22Rv1 (cell line): ENCODE results near the gene NAA10.

Experiments
- ZFX ChIP-seq: fragments of 450-650 bp; IDR thresholded peaks from 2 replicates; pipeline ENCODE4 v1.6.1; 2017; ENCODE audit warnings: antibody characterized with exemption, borderline replicate concordance
- TF ChIP-seq, protein P1 (sequence below): fragments of 450-650 bp; IDR thresholded peaks from 2 replicates; pipeline ENCODE4 v1.5.1; 2017; ENCODE audit warnings: mild to moderate bottlenecking

DNA sequence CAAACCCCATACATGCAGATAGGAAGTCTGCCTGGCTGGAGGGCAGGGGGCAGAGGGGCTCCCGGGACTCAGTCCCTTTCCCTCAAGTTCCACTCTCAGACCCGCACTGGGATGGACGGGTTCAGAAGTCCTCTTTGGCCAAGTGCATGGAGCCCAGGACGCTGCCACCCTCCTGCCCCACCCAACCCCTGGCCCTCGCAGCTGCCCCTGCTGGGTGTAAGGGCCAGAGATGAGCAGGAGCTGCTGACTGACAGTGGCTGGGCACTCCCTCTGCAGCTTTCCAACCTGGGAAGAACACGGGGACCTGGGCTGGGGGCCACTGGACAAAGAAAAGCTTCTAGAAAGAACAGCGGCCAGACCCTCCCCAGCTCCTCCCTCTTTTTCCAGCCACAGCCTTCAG lies 52.3 kb downstream of the NAA10 start:
- TF ChIP-seq, protein P1, sequence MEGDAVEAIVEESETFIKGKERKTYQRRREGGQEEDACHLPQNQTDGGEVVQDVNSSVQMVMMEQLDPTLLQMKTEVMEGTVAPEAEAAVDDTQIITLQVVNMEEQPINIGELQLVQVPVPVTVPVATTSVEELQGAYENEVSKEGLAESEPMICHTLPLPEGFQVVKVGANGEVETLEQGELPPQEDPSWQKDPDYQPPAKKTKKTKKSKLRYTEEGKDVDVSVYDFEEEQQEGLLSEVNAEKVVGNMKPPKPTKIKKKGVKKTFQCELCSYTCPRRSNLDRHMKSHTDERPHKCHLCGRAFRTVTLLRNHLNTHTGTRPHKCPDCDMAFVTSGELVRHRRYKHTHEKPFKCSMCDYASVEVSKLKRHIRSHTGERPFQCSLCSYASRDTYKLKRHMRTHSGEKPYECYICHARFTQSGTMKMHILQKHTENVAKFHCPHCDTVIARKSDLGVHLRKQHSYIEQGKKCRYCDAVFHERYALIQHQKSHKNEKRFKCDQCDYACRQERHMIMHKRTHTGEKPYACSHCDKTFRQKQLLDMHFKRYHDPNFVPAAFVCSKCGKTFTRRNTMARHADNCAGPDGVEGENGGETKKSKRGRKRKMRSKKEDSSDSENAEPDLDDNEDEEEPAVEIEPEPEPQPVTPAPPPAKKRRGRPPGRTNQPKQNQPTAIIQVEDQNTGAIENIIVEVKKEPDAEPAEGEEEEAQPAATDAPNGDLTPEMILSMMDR, result no peak
- no peak for TF ChIP-seq ZFX
